ENCODE results near the gene FSD1L. TPM values are rescaled to one million over a fixed set of nuclear protein-coding genes. Genes with fewer than 3 reads are reported as not detected.

The FSD1L gene
- total RNA-seq, result 1 to 10 TPM; 2.0 to 4.2 (median 2.1) TPM
- 6.1 TPM for total RNA-seq (2013)

- Mint-ChIP-seq H3K27ac (peak within 1 kb of the TSS in 1 of 2 donors; percentile 75), H3K4me1 (peaks cover 0 to 12% of the 10 kb centered on the region in 2 donors), H3K4me3 (peak within 1 kb of the TSS; percentile 80), H3K27me3 (ENCODE audit: low read depth in 2 of 2) (peaks cover 0 to 10% of the 10 kb centered on the region in 2 donors), H3K36me3 (no peaks in the 10 kb centered on the region), H3K9me3 (no peaks in the 10 kb centered on the region)
- intact Hi-C loops (cut with micrococcal nuclease), result loop anchor here (5.0 kb wide), 1 partner anchor 244 kb away; the partner anchor contains the start of gene TMEM38B
- DNase-seq, result peak; percentile 60 to 89
- under 1% methylated on average over 84 of the region's 87 CpGs for WGBS (ENCODE audit: insufficient coverage)
- Histone ChIP-seq H3K36me3 (ENCODE audit: control insufficient read depth, insufficient read depth, low read length) (no peaks in the 10 kb centered on the region), H3K9me3 (ENCODE audit: control insufficient read depth, insufficient read depth, low read length) (no peaks in the 10 kb centered on the region), H3K4me3 (ENCODE audit: low read length) (peak within 1 kb of the TSS; percentile 52), H3K4me1 (ENCODE audit: control insufficient read depth, insufficient read depth, low read length) (peaks cover 12% of the 10 kb centered on the region), H3K27ac (ENCODE audit: low read length) (no peak within 1 kb of the TSS), H3K27me3 (ENCODE audit: control insufficient read depth, insufficient read depth, low read length) (no peaks in the 10 kb centered on the region)
- ATAC-seq, result peak; percentile 89 to 91 (median 91)
- TF ChIP-seq CTCF (IDR thresholded peaks at IDR 0.05), result no peak
Measured at GRCh38 chr9:105447814-105448812, at the start of gene FSD1L. FSD1L (plus strand) TSS chr9:105448034; CDS start chr9:105448221, 187 bp downstream.

GRCh38 chr9:105399117-105399516, 48.7 kb upstream of the FSD1L start:
- no peak overlapping the region for H3K27ac Mint-ChIP-seq
- H3K36me3 Mint-ChIP-seq, result no peaks in the 10 kb centered on the region
- intact Hi-C loops (cut with micrococcal nuclease), result no loop called here
- H3K4me1 Mint-ChIP-seq, result peaks cover 6 to 8% of the 10 kb centered on the region in 2 donors
- no peaks in the 10 kb centered on the region for H3K9me3 Mint-ChIP-seq
- H3K4me3 Mint-ChIP-seq, result no peak overlapping the region
- ATAC-seq (no peak), DNase-seq (no peak)
- no peak for TF ChIP-seq CTCF (IDR thresholded peaks at IDR 0.05)
- no peaks in the 10 kb centered on the region for H3K9me3 ChIP-seq (ENCODE audit: control insufficient read depth, insufficient read depth, low read length)
- no peaks in the 10 kb centered on the region for H3K36me3 ChIP-seq (ENCODE audit: control insufficient read depth, insufficient read depth, low read length)
- H3K27ac ChIP-seq (ENCODE audit: low read length), result no peak overlapping the region
- H3K4me3 ChIP-seq (ENCODE audit: low read length), result no peak overlapping the region
- peaks cover 35 to 55% of the 10 kb centered on the region in 2 donors for H3K27me3 Mint-ChIP-seq (ENCODE audit: low read depth in 2 of 2)
- 100% methylated on average over 2 of the region's 2 CpGs for WGBS (ENCODE audit: insufficient coverage)
- no peaks in the 10 kb centered on the region for H3K4me1 ChIP-seq (ENCODE audit: control insufficient read depth, insufficient read depth, low read length)
- H3K27me3 ChIP-seq (ENCODE audit: control insufficient read depth, insufficient read depth, low read length), result peaks cover 8% of the 10 kb centered on the region

GRCh38 chr9:105401651-105402050, 46.2 kb upstream of the FSD1L start:
- no peak overlapping the region for H3K27ac Mint-ChIP-seq
- peaks cover 8% of the 10 kb centered on the region for H3K27me3 ChIP-seq (ENCODE audit: control insufficient read depth, insufficient read depth, low read length)
- peaks cover under 1% of the 10 kb centered on the region for H3K36me3 Mint-ChIP-seq
- no peak for TF ChIP-seq CTCF (IDR thresholded peaks at IDR 0.05)
- no peak overlapping the region for H3K4me3 Mint-ChIP-seq
- ATAC-seq (no peak), DNase-seq (no peak)
- H3K9me3 ChIP-seq (ENCODE audit: control insufficient read depth, insufficient read depth, low read length), result no peaks in the 10 kb centered on the region
- 85% methylated on average over 3 of the region's 3 CpGs for WGBS (ENCODE audit: insufficient coverage)
- peaks cover 37 to 52% of the 10 kb centered on the region in 2 donors for H3K27me3 Mint-ChIP-seq (ENCODE audit: low read depth in 2 of 2)
- peaks cover 27 to 30% of the 10 kb centered on the region in 2 donors for H3K4me1 Mint-ChIP-seq
- intact Hi-C loops (cut with micrococcal nuclease), result no loop called here
- no peaks in the 10 kb centered on the region for H3K9me3 Mint-ChIP-seq
- no peaks in the 10 kb centered on the region for H3K36me3 ChIP-seq (ENCODE audit: control insufficient read depth, insufficient read depth, low read length)
- no peak overlapping the region for H3K27ac ChIP-seq (ENCODE audit: low read length)
- H3K4me1 ChIP-seq (ENCODE audit: control insufficient read depth, insufficient read depth, low read length), result peaks cover 20% of the 10 kb centered on the region
- no peak overlapping the region for H3K4me3 ChIP-seq (ENCODE audit: low read length)
